GM18951 (cell line): ENCODE results near the gene TBX4.
"Not testable (repeated sequence)": the region's sequence is repeated elsewhere in the genome, so short reads cannot be mapped to it uniquely, and the experiment has no call there.

Source experiments
- POLR2A ChIP-seq: IDR thresholded peaks from 4 replicates; pipeline ENCODE4 v1.6.1; 2011; ENCODE audit warnings: mild to moderate bottlenecking; ENCODE audit not compliant: insufficient read length, insufficient read depth; ENCODE audit errors: extremely low read depth
- in situ Hi-C: fragments of 300-500 bp; cut with MboI; formaldehyde crosslinking; loops from one replicate; pipeline ENCODE4 v1.12.0; 2022; ENCODE audit warnings: low sequenced_read_pairs, mixed read lengths, inconsistent platforms; ENCODE audit not compliant: unreplicated experiment

The TBX4 gene

GRCh38 chr17:61426482-61427304 is 25.5 kb upstream of the TBX4 start:
- in situ Hi-C loops, result no loop called here
- no peak for TF ChIP-seq POLR2A

DNA sequence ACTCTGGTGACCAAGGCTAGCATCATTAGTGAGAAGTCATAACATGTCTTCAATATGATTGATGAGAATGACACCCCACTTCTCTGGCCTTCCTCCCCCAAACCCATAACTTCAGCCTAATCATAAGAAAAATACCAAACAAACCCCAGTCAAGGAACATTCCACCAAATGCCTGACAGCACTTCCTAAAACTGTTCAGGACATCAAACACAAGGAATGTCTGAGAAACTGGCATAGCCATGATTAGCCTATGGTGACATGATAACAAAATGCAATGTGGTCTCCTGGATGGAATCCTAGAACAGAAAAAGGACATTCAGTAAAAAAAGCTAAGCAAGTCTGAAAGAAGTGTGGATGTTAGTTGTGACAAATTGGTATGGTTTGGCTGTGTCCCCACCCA is 24.7 kb upstream of the TBX4 start:
- in situ Hi-C loops, result no loop called here
- TF ChIP-seq POLR2A, result no peak

DNA sequence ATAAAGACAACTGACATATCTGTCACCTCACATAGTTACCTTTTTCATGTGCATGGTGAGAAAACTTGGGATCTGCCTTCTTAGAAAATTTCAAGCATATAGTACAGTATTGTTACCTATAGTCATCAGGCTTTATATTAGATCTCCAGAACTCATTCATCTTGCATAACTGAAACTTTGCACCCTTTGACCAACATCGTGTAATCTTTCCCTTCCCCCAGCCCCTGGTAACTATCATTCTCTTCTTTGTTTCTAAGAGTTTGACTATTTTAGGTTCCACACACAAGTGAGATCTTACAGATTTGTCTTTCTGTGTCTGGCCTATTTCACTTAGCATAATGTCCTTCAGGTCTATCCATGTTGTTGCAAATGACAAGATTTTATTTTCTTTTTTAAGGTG is 22.9 kb upstream of the TBX4 start:
- in situ Hi-C loops, result no loop called here
- TF ChIP-seq POLR2A, result no peak

- in situ Hi-C loops, result not testable (repeated sequence)
Measured at GRCh38 chr17:61429831-61430230, 22.4 kb upstream of the TBX4 start.

- in situ Hi-C loops, result no loop called here
- TF ChIP-seq POLR2A, result no peak
Measured at GRCh38 chr17:61431594-61432311, 20.5 kb upstream of the TBX4 start.

DNA sequence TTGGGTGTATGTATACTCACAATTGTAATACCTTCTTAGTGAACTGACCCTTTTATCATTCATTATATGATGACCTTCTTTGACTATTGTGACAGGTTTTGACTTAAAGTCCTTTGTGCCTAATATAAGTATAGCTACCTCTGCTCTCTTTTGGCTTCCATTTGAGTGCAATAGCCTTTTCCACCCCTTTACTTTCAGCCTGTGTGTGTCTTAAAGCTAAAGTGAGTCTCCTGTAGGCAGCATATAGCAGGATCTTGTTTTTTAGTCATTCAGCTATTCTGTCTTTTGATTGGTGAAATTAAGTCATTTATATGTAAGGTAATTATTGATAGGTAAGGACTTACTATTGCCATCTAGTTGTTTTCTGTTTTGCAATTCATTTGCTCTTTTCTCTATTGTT is 15.9 kb upstream of the TBX4 start:
- TF ChIP-seq POLR2A, result no peak
- in situ Hi-C loops, result no loop called here

GRCh38 chr17:61436995-61437704 is 15.1 kb upstream of the TBX4 start:
- in situ Hi-C loops, result no loop called here
- no peak for TF ChIP-seq POLR2A

- TF ChIP-seq POLR2A, result no peak
- in situ Hi-C loops, result no loop called here
Measured at GRCh38 chr17:61440697-61441096, 11.5 kb upstream of the TBX4 start.

- in situ Hi-C loops, result not testable (repeated sequence)
Measured at GRCh38 chr17:61441507-61441906, 10.7 kb upstream of the TBX4 start.

DNA sequence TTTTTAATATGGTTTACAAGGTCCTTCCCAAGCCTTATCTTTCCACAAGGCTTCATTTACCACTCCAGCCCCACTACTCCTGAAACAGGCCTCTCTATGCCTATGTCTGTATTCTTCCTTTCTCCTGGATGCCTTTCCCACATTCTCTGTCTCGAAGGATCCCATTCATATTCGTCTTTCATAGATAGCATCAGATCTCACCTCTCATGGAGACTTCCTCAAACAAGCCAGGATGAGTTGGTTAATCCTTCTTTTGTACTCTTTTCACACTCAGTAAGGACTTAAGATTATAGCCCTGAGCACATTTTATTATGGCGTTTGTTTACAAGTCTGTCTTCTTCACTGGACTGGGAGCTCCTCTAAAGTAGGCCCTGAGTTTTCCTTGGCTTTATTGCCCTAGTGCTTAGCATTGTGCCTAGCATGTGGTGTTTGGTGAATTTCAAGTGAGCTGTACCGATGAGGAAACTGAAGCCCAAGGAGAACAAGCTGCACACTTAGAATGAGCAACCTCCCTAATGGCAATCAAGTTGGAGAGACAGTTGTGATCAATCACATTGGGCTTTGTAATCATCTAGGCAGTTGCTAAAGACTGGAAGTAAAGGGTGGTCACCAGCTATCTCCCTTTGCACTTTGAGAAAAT is 10.0 kb upstream of the TBX4 start:
- TF ChIP-seq POLR2A, result no peak
- in situ Hi-C loops, result no loop called here

DNA sequence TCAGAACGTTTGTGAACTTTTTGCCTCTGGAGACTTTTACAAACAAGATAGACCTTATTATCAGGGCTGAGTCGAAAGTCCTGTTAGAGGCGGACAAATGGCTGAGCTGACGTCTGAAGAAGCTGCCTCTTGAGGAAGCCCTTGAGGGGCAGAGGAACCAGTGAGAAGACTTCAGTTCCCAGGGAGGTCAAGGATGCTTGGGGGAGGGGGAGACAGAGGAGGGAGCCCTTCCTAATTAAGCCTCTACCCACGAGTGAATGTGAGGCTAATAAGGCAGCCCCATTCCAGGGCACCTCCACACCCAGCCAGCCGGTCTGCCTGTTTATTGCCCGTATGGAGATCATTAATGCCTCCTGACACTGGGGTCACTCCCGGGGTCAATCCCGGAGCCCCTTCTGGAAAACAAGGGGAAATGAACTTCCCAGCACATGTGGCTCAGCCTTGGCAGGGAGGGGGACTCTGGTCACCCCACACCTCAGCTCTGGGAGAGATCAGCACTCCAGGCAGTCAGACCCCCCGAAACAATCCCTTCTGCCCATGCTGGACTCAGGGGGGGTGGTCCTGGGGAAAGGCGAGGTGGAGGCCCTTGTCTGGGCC is 9.2 kb upstream of the TBX4 start:
- in situ Hi-C loops, result no loop called here

DNA sequence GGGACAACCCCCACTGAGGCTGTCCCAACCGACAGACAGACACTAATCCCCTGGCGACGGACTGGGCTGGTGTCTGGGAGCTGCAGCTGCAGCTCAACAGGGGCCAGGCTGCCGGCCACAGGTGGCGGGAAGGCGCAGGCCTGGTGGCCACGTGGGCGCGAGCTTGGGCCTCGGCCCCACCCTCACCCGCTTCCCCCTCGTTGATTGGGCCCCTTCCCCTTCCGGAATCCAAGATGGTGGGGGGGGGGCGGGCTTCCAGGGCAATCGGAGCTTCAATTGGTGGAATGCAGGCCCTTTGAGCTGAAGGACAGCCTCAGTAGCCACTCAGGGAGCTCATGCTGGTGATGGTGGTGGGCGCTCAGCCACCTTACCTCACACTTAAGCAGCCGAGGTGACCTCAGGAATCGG is 8.7 kb upstream of the TBX4 start:
- in situ Hi-C loops, result no loop called here
- no peak for TF ChIP-seq POLR2A

More for the DNA sequence above, 9.2 kb upstream of the TBX4 start:
- no peak for TF ChIP-seq POLR2A

DNA sequence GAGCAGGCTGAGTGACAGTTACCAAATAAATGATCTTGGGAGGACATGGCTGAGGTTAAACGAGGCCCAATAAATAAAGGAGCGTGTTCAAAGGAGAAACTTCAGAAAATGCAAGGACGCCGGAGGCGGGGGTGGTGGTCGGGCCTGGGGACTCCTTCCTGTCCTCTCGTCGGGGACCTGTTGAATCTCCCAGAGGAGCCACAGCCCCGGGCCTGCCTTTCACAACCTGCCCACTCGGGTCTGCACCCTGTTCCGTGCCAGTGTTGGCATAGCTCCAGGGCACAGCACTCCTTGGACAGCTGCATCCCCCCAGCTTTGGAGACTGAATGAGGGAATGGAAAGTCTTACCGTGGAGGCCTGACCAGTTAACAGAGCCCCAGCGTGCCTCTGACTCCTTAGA is 8.1 kb upstream of the TBX4 start:
- no peak for TF ChIP-seq POLR2A
- in situ Hi-C loops, result no loop called here

DNA sequence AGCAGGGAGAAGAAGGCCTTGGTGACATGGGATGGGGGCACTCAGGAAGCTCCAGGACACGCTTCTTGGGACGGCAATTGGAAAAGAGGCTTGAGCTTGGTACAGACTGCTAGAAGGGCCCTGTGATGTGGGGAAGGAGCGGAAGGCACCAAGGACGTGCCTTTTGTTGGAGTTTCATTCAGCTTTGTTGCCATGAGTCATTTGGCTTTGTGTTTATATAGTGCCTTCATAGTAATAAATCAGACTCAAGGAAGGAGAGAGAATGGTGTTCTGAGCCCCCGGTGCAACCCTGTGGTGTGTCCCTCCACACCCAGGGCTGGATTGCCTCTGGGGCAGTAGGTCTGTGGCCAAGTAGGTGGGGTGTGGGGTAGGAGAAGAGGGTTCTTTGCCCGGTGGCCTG is 7.4 kb upstream of the TBX4 start:
- in situ Hi-C loops, result no loop called here
- TF ChIP-seq POLR2A, result no peak
